Posterior vena cava (tissue), 2 donors: ENCODE measurements around the gene HMCN2. TPM values are rescaled to one million over a fixed set of nuclear protein-coding genes. Genes with fewer than 3 reads are reported as not detected.
"Not testable (repeated sequence)": the region's sequence is repeated elsewhere in the genome, so short reads cannot be mapped to it uniquely, and the experiment has no call there.

Experiments used
- DNase-seq: peaks from one replicate; pipeline ENCODE4 v3.0.0-alpha.2; 2020; ENCODE audit warnings: low spot score
- intact Hi-C, 2 donors: fragments of 100-400 bp; cut with DNase I; formaldehyde crosslinking; loops; one replicate each; pipeline versions ENCODE4 v1.14.1 to v1.14.2; 2022 to 2023
- total RNA-seq, 2 donors: library from RNA; stranded (reverse); fragmentation: NEBNext Ultra II Directional; extraction: Animal tissue kit (Norgen Biotek cat#: 25700); gene quantifications; one replicate each; pipeline ENCODE4 v1.2.1, GENCODE V29; 2021
- donor health status: DM: yes; HTN: yes; CAD: no.
- donor health status: DM: yes; HTN: yes; CAD: no.

HMCN2 gene
- total RNA-seq, 2 donors from 2014 or later = 98.8 to 224 TPM

- intact Hi-C loops = no loop called here
- no peak for DNase-seq
These were observed 121.8 kb downstream of the HMCN2 start for GRCh38 chr9:130387398-130387797.

DNA sequence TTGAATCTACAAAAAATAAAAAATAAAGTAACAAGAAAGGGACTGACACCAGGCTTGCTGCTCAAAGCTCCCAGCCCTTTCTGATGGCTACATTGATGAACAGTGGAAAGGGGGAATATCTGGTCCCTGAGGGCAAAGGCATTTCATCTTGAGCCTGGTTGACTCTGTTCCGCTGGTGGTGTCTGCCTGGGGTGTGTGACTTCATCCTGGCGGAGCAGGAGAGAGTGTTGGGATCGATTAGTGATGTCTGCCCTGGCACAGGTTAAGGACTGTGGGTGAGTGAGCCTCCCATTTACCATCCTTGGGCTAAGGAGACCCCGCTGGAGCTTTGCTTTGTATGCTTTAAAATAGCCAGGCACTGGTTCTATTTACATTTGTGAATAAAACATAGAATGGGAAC lies 122.3 kb downstream of the HMCN2 start:
- no peak for DNase-seq
- intact Hi-C loops = no loop called here

DNA sequence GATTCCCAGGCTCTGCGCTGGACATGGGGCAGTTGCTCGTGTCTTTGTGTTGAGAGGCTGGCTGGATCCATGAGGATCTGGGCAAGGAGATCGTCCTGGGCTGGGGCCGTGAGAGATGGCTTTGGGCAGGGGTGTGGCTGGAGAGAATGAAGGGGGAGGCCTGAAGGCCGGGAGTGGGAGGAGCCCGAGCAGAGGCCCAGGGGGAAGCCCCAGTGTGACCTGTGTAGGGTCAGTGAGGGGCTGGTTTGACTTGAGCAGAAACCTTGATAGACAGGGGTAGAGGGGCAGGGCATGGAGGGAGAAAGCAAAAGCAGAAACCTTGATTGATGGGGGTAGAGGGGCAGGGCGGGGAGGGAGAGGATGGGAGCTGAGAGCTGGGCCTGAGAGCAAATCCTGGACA lies 124.8 kb downstream of the HMCN2 start:
- no peak for DNase-seq
- intact Hi-C loops = no loop called here

- no peak for DNase-seq
- intact Hi-C loops = no loop called here
These were observed 125.4 kb downstream of the HMCN2 start for GRCh38 chr9:130390986-130391385.

GRCh38 chr9:130391866-130392265 lies 126.3 kb downstream of the HMCN2 start:
- intact Hi-C loops = no loop called here
- no peak for DNase-seq

- no peak for DNase-seq
- intact Hi-C loops = no loop called here
These were observed 128.1 kb downstream of the HMCN2 start for GRCh38 chr9:130393681-130394071.

DNA sequence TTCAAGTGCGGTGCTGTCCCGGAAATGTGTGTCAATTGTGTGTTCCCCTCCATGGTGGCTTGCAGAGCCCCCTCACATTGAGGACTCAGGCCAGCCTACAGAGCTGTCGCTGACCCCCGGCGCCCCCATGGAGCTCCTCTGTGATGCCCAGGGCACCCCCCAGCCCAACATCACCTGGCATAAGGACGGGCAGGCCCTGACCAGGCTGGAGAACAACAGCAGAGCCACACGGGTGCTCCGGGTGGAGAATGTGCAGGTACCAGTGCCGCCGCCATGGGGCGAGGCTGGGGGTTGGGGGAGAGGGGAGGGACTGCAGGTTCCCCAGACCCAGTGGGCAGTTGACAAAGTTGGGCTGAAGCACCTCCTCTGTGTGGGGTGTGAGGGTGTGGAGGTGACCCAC lies 128.8 kb downstream of the HMCN2 start:
- intact Hi-C loops = no loop called here
- DNase-seq = peak; percentile 78

- intact Hi-C loops = no loop called here
These were observed 129.4 kb downstream of the HMCN2 start for GRCh38 chr9:130394814-130395470.

DNA sequence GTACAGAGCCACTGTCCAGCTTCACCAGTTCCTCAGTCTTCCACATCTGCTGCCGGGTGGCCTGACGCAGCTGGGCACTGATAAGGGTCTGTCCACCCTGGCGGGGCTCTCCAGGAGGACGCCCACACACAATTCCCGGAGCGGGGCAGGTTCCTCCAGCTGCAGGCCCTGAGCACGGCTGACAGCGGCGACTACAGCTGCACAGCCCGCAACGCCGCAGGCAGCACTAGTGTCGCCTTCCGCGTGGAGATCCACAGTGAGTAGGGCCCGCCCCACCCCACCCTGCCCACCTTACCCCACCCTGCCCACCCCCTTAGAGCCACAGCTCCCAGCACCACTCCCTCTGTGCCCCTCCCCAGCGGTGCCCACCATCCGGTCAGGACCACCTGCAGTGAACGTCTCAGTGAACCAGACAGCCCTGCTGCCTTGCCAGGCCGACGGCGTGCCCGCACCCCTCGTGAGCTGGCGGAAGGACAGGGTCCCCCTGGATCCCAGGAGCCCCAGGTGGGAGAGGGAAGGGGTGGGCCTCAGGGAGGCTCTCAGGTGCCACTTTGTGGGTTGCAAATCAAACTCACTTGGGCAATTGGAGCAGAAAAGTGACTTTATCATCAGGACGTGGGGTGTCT lies 130.4 kb downstream of the HMCN2 start:
- intact Hi-C loops = no loop called here
- peak; percentile 78 for DNase-seq

More at GRCh38 chr9:130394814-130395470, 129.4 kb downstream of the HMCN2 start:
- DNase-seq = no peak

DNA sequence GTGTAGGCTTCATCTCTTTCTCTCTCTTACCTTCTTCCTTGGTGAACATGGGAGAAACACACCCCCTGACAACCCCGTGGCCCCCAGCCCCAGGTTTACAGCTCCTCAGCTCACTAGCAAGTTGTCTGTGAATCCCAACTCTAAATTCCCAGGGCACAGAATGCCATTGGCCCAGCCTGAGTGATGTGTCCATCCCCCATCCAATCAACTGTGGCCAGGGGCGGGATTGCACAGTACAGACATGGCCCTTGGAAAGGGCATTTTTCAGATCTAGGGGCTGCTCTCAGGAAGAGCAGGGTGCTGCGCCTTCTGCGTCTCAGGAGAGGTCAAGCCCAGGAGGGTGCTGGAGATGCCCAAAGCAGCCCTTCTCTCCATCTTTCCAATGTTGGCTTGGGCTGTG lies 131.0 kb downstream of the HMCN2 start:
- intact Hi-C loops = no loop called here
- DNase-seq = no peak

- intact Hi-C loops = no loop called here
These were observed 133.1 kb downstream of the HMCN2 start for GRCh38 chr9:130398487-130399240.

DNA sequence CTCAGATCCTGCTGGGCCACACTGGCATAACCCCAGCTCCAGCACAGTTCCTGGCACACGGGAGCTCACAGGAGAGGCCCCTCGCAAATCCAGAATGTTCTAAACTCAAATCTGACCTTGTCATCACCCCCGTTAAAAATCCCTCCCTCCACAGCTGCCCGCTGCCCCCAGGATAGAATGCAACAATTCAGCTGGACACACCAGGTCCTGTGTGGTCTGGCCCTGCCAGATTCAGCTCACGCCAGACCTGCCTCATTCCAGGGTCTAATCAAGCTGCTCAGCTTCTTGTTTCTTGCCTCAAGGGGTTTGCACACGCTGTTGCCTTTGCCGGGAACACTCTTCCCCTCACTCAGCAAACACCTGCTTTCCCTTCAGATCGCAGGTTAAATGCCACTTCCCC lies 134.2 kb downstream of the HMCN2 start:
- peak; percentile 73 for DNase-seq
- intact Hi-C loops = loop anchor here in 1 of 2 donors (10.0 kb wide), 1 partner anchor 975 kb away; no protein-coding TSS in a partner anchor

More at GRCh38 chr9:130398487-130399240, 133.1 kb downstream of the HMCN2 start:
- DNase-seq = no peak

GRCh38 chr9:130400870-130401269 lies 135.3 kb downstream of the HMCN2 start:
- intact Hi-C loops = loop anchor here in 1 of 2 donors (10.0 kb wide), 1 partner anchor 976 kb away; no protein-coding TSS in a partner anchor
- DNase-seq = peak; percentile 65

DNA sequence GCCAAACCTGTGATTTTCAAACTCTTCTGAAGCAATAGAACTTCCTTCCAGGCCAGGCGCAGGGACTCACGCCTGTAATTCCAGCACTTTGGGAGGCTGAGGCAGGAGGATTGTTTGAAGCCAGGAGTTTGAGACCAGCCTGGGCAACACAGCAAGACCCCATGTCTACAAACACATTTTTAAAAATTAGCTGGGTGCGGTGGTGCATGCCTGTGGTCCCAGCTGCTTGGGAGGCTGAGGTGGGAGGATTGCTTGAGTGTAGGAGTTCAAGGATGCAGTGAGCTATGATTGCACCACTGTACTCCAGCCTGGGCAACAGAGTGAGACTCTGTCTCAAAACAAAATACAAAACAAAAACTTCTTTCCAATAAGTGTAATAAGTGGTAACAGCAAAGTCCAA lies 136.2 kb downstream of the HMCN2 start:
- intact Hi-C loops = loop anchor here in 1 of 2 donors (10.0 kb wide), 1 partner anchor 977 kb away; no protein-coding TSS in a partner anchor
- DNase-seq = not testable (repeated sequence)

DNA sequence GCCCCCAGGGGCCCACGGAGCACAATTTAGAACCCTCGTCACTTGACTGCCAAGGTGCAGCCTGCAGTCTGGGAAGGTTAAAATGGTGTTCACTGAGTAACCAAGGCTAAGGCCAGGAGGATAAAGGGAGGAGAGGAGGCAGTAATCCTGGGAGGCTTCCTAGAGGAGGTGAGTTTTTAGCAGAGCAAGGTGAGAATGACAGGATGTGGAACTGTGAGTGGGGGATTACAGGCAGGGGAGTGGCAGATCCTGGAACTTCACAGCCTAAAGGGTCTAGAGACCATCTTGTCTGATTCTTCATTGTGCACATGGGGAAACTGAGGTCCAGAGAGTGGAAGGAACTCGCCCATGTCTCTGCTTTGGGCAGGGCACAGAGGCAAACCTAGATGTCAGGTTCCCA lies 136.7 kb downstream of the HMCN2 start:
- DNase-seq = no peak
- intact Hi-C loops = loop anchor here in 1 of 2 donors (10.0 kb wide), 1 partner anchor 977 kb away; no protein-coding TSS in a partner anchor

GRCh38 chr9:130402645-130403440 lies 137.3 kb downstream of the HMCN2 start:
- no peak for DNase-seq

GRCh38 chr9:130405657-130406257 lies 140.2 kb downstream of the HMCN2 start:
- intact Hi-C loops = loop anchor here in 1 of 2 donors (5.0 to 10.0 kb wide), 2 partner anchors 981 to 1333 kb away; no protein-coding TSS in a partner anchor
- DNase-seq = no peak

More at GRCh38 chr9:130402645-130403440, 137.3 kb downstream of the HMCN2 start:
- intact Hi-C loops = loop anchor here in 1 of 2 donors (10.0 kb wide), 1 partner anchor 978 kb away; no protein-coding TSS in a partner anchor

GRCh38 chr9:130406278-130406895 lies 140.8 kb downstream of the HMCN2 start:
- intact Hi-C loops = loop anchor here in 1 of 2 donors (5.0 to 10.0 kb wide), 2 partner anchors 982 to 1334 kb away; no protein-coding TSS in a partner anchor

More at GRCh38 chr9:130406278-130406895, 140.8 kb downstream of the HMCN2 start:
- no peak for DNase-seq
